GM18499 (cell line): ENCODE results near the gene DCLRE1A.
"Not testable (repeated sequence)": the region's sequence is repeated elsewhere in the genome, so short reads cannot be mapped to it uniquely, and the experiment has no call there.

ENCODE experiments used
- ATAC-seq: cut with Tn5 transposase; IDR thresholded peaks from one replicate; pipeline ENCODE4 v1.9.1; 2021; ENCODE audit warnings: moderate number of reproducible peaks; ENCODE audit not compliant: insufficient read depth, unreplicated experiment

DCLRE1A gene

GRCh38 chr10:113859261-113859660 lies 5.4 kb upstream of the DCLRE1A start:
- no peak for ATAC-seq

- no peak for ATAC-seq
These were observed 4.7 kb upstream of the DCLRE1A start for GRCh38 chr10:113858541-113858940.

- no peak for ATAC-seq
These were observed 3.3 kb upstream of the DCLRE1A start for GRCh38 chr10:113857210-113857609.

- no peak for ATAC-seq
These were observed 2.7 kb upstream of the DCLRE1A start for GRCh38 chr10:113856563-113856962.

- no peak for ATAC-seq
These were observed 1.1 kb upstream of the DCLRE1A start for GRCh38 chr10:113854761-113855588.

- ATAC-seq: no peak
These were observed 287 bp downstream of the DCLRE1A start for GRCh38 chr10:113853578-113854012.

GRCh38 chr10:113849946-113850345 lies 3.9 kb downstream of the DCLRE1A start:
- no peak for ATAC-seq

GRCh38 chr10:113849140-113849803 lies 4.6 kb downstream of the DCLRE1A start:
- no peak for ATAC-seq

- no peak for ATAC-seq
These were observed 7.8 kb downstream of the DCLRE1A start for GRCh38 chr10:113846036-113846435.

GRCh38 chr10:113843972-113844485 lies 9.9 kb downstream of the DCLRE1A start:
- ATAC-seq: no peak

- no peak for ATAC-seq
These were observed 11.7 kb downstream of the DCLRE1A start for GRCh38 chr10:113842171-113842570.

GRCh38 chr10:113828567-113828966 lies 25.3 kb downstream of the DCLRE1A start:
- not testable (repeated sequence) for ATAC-seq

GRCh38 chr10:113825791-113826190 lies 28.1 kb downstream of the DCLRE1A start:
- no peak for ATAC-seq

- no peak for ATAC-seq
These were observed 30.5 kb downstream of the DCLRE1A start for GRCh38 chr10:113823389-113823788.

- no peak for ATAC-seq
These were observed 31.7 kb downstream of the DCLRE1A start for GRCh38 chr10:113822174-113822573.

- not testable (repeated sequence) for ATAC-seq
These were observed 32.6 kb downstream of the DCLRE1A start for GRCh38 chr10:113821306-113821705.

GRCh38 chr10:113820507-113820906 lies 33.4 kb downstream of the DCLRE1A start:
- ATAC-seq: no peak

- no peak for ATAC-seq
These were observed 33.9 kb downstream of the DCLRE1A start for GRCh38 chr10:113819989-113820388.

GRCh38 chr10:113814700-113815099 lies 39.2 kb downstream of the DCLRE1A start:
- not testable (repeated sequence) for ATAC-seq

- no peak for ATAC-seq
These were observed 45.7 kb downstream of the DCLRE1A start for GRCh38 chr10:113808168-113808567.

- no peak for ATAC-seq
These were observed 47.4 kb downstream of the DCLRE1A start for GRCh38 chr10:113806503-113806902.
